PC-9 (cell line): ENCODE data around the gene URB2. TPM values are rescaled to one million over a fixed set of nuclear protein-coding genes. Genes with fewer than 3 reads are reported as not detected.

ENCODE experiments used
- BruUV-seq: library from RNA; stranded (reverse); fragments of 400-500 nt; replicated peaks from 2 replicates; lab custom pipeline; 2021; lab: Mats Ljungman, UMichigan
- CTCF ChIA-PET: fragments of 300-600 bp; sonication (Branson Sonifier 250); formaldehyde crosslinking; loops from one replicate; lab custom pipeline; 2022; ENCODE audit warnings: antibody characterized with exemption; lab: Charles Lee
- POLR2A ChIA-PET: fragments of 300-600 bp; sonication (Branson Sonifier 250); formaldehyde crosslinking; loops from one replicate; lab custom pipeline; 2022; ENCODE audit warnings: antibody characterized with exemption; ENCODE audit not compliant: unreplicated experiment; lab: Charles Lee
- DNase-seq, 2 experiments: peaks; one replicate each; pipeline versions ENCODE4 v3.0.0 to v3.0.0-alpha.2; 2015 to 2022; ENCODE audit warnings: mixed read lengths in 1 of 2
- H2AFZ ChIP-seq: fragments of 200-600 bp; sonication (generic); 2 replicates; pipeline ENCODE4 v1.8.1; 2017; ENCODE audit warnings: antibody characterized with exemption
- H3F3A ChIP-seq: fragments of 200-600 bp; sonication (generic); 2 replicates; pipeline ENCODE4 v1.8.1; 2017; ENCODE audit warnings: antibody characterized with exemption, mild to moderate bottlenecking, low read depth; ENCODE audit not compliant: insufficient read depth
- H3K27ac ChIP-seq: fragments of 200-600 bp; sonication (generic); 2 replicates; pipeline ENCODE4 v1.6.1; 2016; ENCODE audit warnings: mixed run types
- H3K27me3 ChIP-seq: fragments of 200-600 bp; sonication (generic); 2 replicates; pipeline ENCODE4 v1.6.1; 2016; ENCODE audit warnings: low read depth, mixed run types; ENCODE audit not compliant: insufficient read depth
- H3K36me3 ChIP-seq: fragments of 200-600 bp; sonication (generic); 2 replicates; pipeline ENCODE4 v1.6.1; 2016; ENCODE audit warnings: low read depth, mixed run types
- H3K4me1 ChIP-seq: fragments of 200-600 bp; sonication (generic); replicated peaks from 2 replicates; pipeline ENCODE4 v1.6.1; 2016; ENCODE audit warnings: mixed run types; ENCODE audit not compliant: insufficient read depth
- H3K4me2 ChIP-seq: fragments of 200-600 bp; sonication (generic); 2 replicates; pipeline ENCODE4 v1.6.1; 2017; ENCODE audit warnings: mixed run types
- H3K4me3 ChIP-seq: fragments of 200-600 bp; sonication (generic); 2 replicates; pipeline ENCODE4 v1.6.1; 2016; ENCODE audit warnings: mixed run types
- H3K79me2 ChIP-seq: fragments of 200-600 bp; sonication (generic); 2 replicates; pipeline ENCODE4 v1.6.1; 2017; ENCODE audit warnings: low read depth, mixed run types
- H3K9me2 ChIP-seq: fragments of 200-600 bp; sonication (generic); 2 replicates; pipeline ENCODE4 v1.8.1; 2017; ENCODE audit warnings: mild to moderate bottlenecking; ENCODE audit not compliant: insufficient read depth
- H3K9me3 ChIP-seq: fragments of 200-600 bp; sonication (generic); 2 replicates; pipeline ENCODE4 v1.8.1; 2016; ENCODE audit warnings: low read depth; ENCODE audit not compliant: insufficient read depth
- H4K20me1 ChIP-seq: fragments of 200-600 bp; sonication (generic); 2 replicates; pipeline ENCODE4 v1.8.1; 2017; ENCODE audit not compliant: insufficient read depth
- EZH2 ChIP-seq: fragments of 200-600 bp; sonication (generic); IDR thresholded peaks from 2 replicates; pipeline ENCODE4 v1.8.0; 2017; ENCODE audit warnings: antibody characterized with exemption, low read depth
- intact Hi-C: fragments of 100-400 bp; cut with micrococcal nuclease; formaldehyde crosslinking; loops from one replicate; pipeline ENCODE4 v1.10.0; 2022; ENCODE audit not compliant: unreplicated experiment
- total RNA-seq: library from RNA; stranded (reverse); gene quantifications from 2 replicates; pipeline ENCODE4 v1.2.3, GENCODE V29; 2021
- TF ChIP-seq, protein P1 (sequence below): fragments of 200-600 bp; sonication (generic); conservative IDR thresholded peaks from 2 replicates; pipeline ENCODE4 v1.6.1; 2017; ENCODE audit warnings: mixed run types, antibody characterized with exemption, mild to moderate bottlenecking, moderate library complexity

The URB2 gene
- total RNA-seq, 1 experiment from 2014 or later: 6.6 TPM

DNA sequence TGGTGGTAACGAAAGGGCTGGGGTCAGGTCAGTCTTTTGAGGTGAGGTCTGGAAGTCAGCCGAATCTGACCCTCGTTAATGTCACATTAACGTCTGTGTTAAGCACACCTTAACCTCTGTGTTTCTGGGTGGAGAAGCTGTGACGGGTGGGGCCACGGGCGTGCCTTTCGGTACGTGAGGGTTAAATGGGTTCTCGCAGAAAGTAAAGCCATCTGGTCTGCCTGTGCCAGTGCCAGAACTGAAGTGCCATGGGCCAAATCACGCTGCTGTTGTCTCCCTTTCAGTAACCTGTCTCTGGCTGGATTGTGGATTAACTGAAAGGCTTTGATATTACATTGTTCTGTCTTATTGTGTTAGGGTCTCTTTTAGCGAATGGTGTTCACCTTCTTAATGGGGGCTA is 14.4 kb downstream of the URB2 start:
- POLR2A ChIA-PET: no interaction called here
- no peak for DNase-seq
- no TSS peak for BruUV-seq
- H3K79me2 ChIP-seq: peaks cover 10% of the 10 kb centered on the region; the same call in 1 of the 2 replicates
- H3K4me2 ChIP-seq: no peak overlapping the region
- H2AFZ ChIP-seq: no peak overlapping the region
- H3K9me2 ChIP-seq: no peaks in the 10 kb centered on the region
- H3K4me1 ChIP-seq: peaks cover 9% of the 10 kb centered on the region; the same call in 1 of the 2 replicates
- H4K20me1 ChIP-seq: peaks cover 17% of the 10 kb centered on the region
- H3K36me3 ChIP-seq: no peaks in the 10 kb centered on the region; the same call in 1 of the 2 replicates
- H3F3A ChIP-seq: no peaks in the 10 kb centered on the region
- no peak for TF ChIP-seq EZH2
- no peak overlapping the region for H3K27ac ChIP-seq
- intact Hi-C loops: no loop called here
- H3K27me3 ChIP-seq: no peaks in the 10 kb centered on the region
- CTCF ChIA-PET: no interaction called here
- H3K9me3 ChIP-seq: no peaks in the 10 kb centered on the region
- no peak overlapping the region for H3K4me3 ChIP-seq

DNA sequence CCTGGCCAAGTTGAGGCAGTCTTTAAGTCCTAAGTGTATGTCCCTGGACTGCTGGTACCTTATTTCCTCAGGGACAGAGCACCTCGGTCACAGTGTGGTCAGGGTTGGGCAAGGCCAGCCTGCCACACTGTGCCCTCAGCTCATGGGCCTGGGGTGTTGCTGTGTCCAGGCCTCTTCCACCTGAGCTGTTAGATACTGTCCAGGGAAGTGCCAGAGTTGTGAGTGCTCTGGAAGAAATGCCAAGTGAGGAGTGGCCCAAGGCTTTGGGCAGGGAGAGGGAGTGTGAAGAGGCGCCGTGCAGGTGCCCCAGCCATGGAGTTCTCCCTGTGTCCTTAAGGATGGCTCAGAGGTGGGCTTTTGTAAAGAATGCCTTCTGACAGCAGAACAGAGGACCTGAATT is 15.3 kb downstream of the URB2 start:
- H3K4me1 ChIP-seq: peaks cover 9% of the 10 kb centered on the region; the same call in 1 of the 2 replicates
- CTCF ChIA-PET: no interaction called here
- H3F3A ChIP-seq: no peaks in the 10 kb centered on the region
- H3K27me3 ChIP-seq: no peaks in the 10 kb centered on the region
- no TSS peak for BruUV-seq
- no peaks in the 10 kb centered on the region for H3K9me3 ChIP-seq
- POLR2A ChIA-PET: no interaction called here
- DNase-seq: no peak
- intact Hi-C loops: no loop called here
- H3K79me2 ChIP-seq: peaks cover 10% of the 10 kb centered on the region; the same call in 1 of the 2 replicates
- no peak overlapping the region for H3K27ac ChIP-seq
- no peaks in the 10 kb centered on the region; the same call in 1 of the 2 replicates for H3K36me3 ChIP-seq
- TF ChIP-seq EZH2: no peak
- TF ChIP-seq, protein P1, sequence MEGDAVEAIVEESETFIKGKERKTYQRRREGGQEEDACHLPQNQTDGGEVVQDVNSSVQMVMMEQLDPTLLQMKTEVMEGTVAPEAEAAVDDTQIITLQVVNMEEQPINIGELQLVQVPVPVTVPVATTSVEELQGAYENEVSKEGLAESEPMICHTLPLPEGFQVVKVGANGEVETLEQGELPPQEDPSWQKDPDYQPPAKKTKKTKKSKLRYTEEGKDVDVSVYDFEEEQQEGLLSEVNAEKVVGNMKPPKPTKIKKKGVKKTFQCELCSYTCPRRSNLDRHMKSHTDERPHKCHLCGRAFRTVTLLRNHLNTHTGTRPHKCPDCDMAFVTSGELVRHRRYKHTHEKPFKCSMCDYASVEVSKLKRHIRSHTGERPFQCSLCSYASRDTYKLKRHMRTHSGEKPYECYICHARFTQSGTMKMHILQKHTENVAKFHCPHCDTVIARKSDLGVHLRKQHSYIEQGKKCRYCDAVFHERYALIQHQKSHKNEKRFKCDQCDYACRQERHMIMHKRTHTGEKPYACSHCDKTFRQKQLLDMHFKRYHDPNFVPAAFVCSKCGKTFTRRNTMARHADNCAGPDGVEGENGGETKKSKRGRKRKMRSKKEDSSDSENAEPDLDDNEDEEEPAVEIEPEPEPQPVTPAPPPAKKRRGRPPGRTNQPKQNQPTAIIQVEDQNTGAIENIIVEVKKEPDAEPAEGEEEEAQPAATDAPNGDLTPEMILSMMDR: no peak
- H3K9me2 ChIP-seq: no peaks in the 10 kb centered on the region
- H3K4me2 ChIP-seq: no peak overlapping the region
- no peak overlapping the region for H2AFZ ChIP-seq
- no peak overlapping the region for H3K4me3 ChIP-seq
- peaks cover 17% of the 10 kb centered on the region for H4K20me1 ChIP-seq

DNA sequence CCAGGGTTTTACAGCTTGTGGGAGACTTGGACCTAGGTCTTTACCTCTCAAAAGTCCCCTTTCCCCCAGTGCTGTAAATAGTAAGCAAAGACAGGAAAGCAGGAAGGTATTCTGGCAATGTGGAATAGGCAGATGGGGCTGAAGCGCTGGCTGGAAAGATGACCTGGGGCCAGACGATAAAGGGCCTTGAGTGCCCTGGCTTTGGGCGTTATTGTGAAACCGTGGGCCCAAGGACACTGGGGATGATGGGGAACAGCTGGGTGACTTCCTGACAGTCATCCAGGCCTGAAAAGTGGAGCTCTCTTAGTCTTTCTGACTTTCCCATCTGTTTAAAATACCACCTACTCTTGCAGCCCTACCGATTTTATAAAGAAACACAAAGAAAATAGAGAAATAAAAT is 16.3 kb downstream of the URB2 start:
- H4K20me1 ChIP-seq: peaks cover 17% of the 10 kb centered on the region
- no peaks in the 10 kb centered on the region for H3F3A ChIP-seq
- POLR2A ChIA-PET: no interaction called here
- H3K27ac ChIP-seq: no peak overlapping the region
- CTCF ChIA-PET: no interaction called here
- no peaks in the 10 kb centered on the region for H3K9me2 ChIP-seq
- intact Hi-C loops: no loop called here
- no TSS peak for BruUV-seq
- TF ChIP-seq, protein P1: no peak
- no peak for TF ChIP-seq EZH2
- H3K36me3 ChIP-seq: no peaks in the 10 kb centered on the region; the same call in 1 of the 2 replicates
- no peak overlapping the region for H3K4me3 ChIP-seq
- H3K4me1 ChIP-seq: peaks cover 9% of the 10 kb centered on the region; the same call in 1 of the 2 replicates
- H3K4me2 ChIP-seq: no peak overlapping the region
- no peaks in the 10 kb centered on the region for H3K27me3 ChIP-seq
- H2AFZ ChIP-seq: no peak overlapping the region
- peaks cover 10% of the 10 kb centered on the region; the same call in 1 of the 2 replicates for H3K79me2 ChIP-seq
- no peak for DNase-seq
- no peaks in the 10 kb centered on the region for H3K9me3 ChIP-seq

DNA sequence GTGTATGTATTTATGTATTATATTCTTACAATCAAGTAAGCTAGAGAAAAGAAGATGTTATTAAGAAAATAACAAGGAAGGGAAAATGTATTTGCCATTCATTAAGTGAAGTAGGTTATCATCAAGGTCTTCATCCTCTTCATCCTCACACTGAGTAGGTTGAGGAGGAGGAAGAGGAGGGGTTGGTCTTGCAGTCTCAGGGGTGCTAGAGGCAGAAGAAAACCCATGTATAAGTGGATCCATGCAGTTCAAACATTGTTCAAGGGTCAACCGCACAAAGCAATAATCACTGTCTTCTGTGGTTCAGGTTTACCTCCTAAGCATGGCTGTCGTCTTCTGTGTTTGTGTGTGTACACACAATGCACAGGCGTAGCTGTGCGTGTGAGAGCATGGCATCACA is 16.9 kb downstream of the URB2 start:
- Histone ChIP-seq H3K4me2 (no peak overlapping the region), H3K27ac (no peak overlapping the region), H3K9me2 (no peaks in the 10 kb centered on the region), H3K27me3 (no peaks in the 10 kb centered on the region), H3K4me3 (no peak overlapping the region), H3K79me2 (peaks cover 10% of the 10 kb centered on the region; the same call in 1 of the 2 replicates), H4K20me1 (peaks cover 17% of the 10 kb centered on the region), H2AFZ (no peak overlapping the region), H3K9me3 (no peaks in the 10 kb centered on the region), H3K4me1 (peaks cover 9% of the 10 kb centered on the region; the same call in 1 of the 2 replicates), H3F3A (no peaks in the 10 kb centered on the region), H3K36me3 (peaks cover 4% of the 10 kb centered on the region; the same call in 1 of the 2 replicates)
- TF ChIP-seq, protein P1: no peak
- TF ChIP-seq EZH2: no peak
- ChIA-PET CTCF (no interaction called here), POLR2A (no interaction called here)
- no TSS peak for BruUV-seq
- intact Hi-C loops: no loop called here
- no peak for DNase-seq
